NK-92 (cell line): ENCODE data around the gene TOM1L2.

Experiments
- DNase-seq: peaks from one replicate; lab custom pipeline; 2025; ENCODE audit not compliant: unreplicated experiment; lab: John Stamatoyannopoulos, UW

The TOM1L2 gene

DNA sequence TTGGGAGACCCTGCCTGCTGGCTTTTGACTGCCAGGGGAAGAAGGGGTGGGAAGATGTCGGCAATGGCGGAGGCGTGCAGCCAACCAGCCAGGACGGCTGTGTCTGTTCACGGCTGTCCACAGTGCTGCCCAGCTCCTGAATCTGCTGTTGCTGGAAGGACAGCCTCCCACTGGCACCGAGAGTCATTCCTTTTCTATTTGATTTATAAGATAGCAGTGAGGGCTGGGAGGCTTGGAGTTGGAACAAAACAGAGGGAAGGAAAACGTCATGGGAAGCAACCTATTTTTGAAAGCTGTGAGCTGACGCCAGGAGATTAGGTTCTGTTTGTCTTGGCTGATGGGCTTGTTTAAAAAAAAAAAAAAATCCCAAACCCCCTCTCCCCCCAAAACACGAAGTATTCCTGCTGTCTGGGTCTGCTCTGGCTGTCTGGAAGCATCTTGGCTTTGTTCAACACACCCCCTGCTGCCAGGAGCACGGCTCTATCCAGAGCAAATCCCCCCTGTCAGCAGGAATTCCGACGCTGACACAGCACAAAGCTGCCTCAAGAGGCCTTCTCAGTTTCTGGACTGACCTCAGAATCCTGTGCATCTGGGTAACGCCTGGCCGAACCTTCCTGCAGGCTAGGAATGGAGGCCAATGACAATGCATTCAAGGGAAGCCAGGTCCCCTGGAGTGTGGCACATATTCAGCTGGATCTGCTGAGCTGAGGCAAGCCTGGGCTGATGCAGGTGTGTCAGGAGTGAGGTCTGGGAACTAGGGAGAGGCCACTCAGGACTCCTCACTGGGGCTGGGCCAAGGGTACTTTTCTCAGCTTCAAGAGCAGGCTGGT lies 94.5 kb downstream of the TOM1L2 start:
- no peak for DNase-seq

DNA sequence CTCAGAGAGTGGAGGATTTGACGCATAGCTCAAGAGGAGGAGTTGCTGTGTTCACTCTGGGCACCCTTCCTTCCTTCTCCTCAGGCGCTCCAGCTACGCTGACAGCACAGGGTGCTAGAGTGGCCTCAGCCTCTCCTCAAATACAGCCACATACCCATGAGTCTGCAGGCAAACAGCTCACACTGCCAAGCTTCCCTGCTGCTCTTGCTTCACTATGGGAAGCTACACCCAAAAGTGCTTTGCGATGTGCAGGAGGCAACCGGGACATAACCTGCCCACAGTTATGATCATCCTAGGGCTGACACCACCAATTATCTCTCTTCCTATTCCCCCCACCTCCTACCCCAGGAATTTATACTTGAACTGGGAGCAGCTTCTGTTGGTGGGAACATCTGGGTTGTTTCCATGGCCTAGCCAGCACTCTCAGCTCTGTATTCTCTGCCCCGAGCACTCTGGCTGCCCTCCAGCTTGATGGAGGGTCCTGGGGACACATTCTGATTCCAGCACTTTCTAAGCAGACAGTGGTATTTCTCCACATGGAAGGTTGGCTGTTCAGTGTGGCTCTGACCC lies 95.2 kb downstream of the TOM1L2 start:
- no peak for DNase-seq

GRCh38 chr17:17874478-17874877 lies 97.7 kb downstream of the TOM1L2 start:
- DNase-seq, result no peak

- no peak for DNase-seq
Observed at GRCh38 chr17:17873450-17873991, 98.7 kb downstream of the TOM1L2 start.

DNA sequence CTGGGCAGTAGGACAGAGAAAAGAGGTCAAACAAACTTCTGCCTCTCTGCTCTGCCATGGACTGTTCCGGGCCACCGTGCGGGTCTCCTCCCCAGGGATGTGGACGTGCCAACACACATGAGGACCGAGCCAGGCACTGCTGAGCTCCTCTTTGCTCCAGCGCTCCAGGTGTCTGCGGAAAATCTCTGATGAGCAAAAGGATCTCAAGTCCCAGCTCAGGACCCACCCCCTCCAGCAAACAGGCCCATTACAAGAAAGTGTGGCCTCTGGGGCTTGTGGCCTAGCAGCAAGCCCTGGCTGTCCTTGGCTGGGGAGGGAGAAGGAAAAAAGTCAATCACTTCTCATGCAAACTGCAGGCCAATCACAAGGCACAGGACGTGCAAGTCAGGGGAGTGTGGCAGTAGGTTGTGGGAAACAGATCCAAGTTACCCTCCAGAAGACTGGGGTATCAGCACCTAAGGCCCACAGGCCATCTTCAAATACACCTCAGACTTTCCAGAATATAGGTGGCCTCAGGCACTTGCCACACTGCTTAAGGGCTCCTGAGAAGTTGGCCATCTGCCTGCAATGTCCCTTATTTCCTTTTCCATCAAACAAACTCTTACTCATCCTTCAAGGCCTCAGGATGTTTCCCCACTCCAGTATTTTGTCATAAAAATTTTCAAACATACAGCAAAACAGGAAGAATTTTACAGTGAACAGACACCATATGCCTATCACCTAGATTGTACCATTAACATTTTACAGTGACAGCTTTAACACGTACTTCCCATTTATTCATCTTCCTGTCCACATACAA lies 99.5 kb downstream of the TOM1L2 start:
- no peak for DNase-seq

GRCh38 chr17:17871913-17872312 lies 100.3 kb downstream of the TOM1L2 start:
- DNase-seq, result no peak

GRCh38 chr17:17870247-17870646 lies 102.0 kb downstream of the TOM1L2 start:
- no peak for DNase-seq

- no peak for DNase-seq
Observed at GRCh38 chr17:17868641-17869522, 103.3 kb downstream of the TOM1L2 start.

DNA sequence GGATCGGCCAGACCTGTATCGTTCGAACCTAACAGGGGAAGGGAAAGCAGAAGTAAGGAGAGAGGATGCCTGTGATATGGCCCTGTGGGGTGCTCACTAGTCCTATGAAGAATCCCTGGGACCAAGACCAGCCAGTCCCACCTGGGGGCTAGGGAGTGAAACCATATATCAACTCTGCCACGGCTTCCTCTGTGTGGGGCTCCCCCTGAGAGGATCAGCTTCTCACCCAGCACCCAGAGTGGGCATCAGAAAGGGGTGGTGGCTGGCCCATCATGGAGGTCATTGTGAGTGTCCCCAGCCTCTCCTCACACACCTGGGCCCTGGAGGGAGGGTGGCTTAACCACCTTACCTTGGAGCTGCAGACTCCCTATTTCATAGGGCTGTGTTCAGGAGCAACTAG lies 105.3 kb downstream of the TOM1L2 start:
- no peak for DNase-seq

DNA sequence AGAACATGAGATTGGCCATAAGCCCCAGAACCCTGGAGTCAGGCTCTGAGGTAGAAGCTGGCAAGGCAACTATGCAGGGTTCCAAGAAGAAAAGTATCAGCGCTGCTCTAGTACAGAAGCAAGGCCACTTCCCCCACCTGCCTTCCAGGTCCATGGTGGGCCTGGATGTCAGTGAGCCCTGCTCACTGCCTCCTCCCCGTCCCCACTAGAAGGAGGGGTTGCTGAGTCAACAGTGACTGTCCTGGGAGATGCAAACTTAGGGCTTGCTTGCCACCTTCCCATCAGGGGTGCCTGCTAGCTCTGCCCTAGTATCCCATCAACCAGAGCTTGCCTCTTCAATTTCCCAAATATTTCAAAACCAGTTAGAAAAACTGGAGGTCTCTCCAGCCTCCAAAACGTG lies 105.8 kb downstream of the TOM1L2 start:
- no peak for DNase-seq

- no peak for DNase-seq
Observed at GRCh38 chr17:17865035-17865434, 107.2 kb downstream of the TOM1L2 start.

DNA sequence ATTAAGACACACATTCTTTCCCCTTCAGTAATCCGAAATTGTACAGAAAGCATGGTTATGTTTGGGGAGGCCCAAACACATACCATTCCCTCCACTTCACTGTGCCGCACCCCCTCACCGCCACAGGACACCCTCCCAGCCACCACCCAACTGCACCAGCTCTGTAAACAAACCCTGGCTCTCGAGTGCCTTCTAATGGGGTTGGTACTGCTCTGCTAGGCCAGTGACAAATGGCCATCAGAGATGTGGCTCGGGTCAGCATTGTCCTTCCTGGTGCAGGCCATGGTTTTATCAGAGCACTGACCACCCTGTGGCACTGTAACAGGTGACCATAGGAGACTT lies 111.5 kb downstream of the TOM1L2 start:
- DNase-seq, result no peak

- no peak for DNase-seq
Observed at GRCh38 chr17:17859909-17860765, 112.1 kb downstream of the TOM1L2 start.

DNA sequence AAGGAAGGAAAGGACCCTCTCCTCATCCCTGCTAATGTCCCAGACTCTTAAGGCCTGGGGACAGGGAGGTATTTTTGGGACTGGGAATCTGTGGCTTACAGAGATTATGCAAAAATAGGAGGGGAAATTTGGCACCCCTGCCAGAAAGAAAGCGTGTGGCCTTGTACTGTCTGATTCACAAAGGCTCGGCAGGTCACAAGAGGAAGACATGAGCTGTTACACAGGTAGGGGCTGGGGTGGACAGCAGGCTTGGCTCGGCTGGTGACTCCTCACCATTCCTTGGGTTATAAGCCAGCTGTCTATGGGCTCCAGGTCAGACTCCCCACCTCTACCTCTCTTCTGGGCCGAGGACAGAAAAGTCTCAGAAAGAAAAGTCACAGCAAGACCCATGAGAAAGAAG lies 114.7 kb downstream of the TOM1L2 start:
- DNase-seq, result no peak

DNA sequence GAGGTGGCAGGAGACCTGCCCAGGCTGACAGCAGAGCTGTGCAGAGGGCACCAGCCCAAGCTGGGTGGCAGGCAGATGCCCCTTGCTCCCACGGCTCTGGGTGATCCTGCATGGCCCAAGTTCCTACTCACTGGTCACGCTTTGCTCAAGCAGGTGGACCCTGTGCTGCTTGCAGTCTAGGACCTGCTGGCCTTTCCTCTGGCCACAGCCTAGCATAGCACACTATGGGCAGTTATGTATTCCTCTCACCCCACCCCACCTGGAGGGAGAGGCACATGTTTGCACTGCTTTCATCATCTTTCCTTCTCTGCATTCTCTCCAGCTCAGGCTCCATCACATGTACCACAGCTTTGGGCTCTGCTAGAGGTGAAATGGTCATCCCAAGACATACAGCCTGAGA lies 115.8 kb downstream of the TOM1L2 start:
- DNase-seq, result no peak

DNA sequence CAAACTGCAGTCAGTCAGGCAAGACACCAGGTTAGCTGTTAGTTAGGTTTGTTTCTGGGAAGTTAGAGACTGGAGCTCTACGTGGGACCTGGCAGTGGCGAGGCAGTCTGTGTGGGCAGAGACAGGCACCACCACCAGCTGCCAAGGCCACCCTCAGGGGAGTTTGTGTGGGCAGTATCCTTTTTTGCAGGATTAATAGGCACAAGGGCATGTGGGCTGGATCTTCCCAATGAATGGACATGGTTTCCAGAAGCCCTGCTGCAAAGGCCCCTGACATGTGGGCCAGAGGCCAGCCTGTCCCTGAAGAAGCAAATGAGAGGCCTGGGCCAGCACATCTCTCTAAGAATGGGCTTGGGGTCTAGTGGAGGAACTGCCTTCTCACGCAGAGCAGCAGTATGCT lies 116.2 kb downstream of the TOM1L2 start:
- no peak for DNase-seq

DNA sequence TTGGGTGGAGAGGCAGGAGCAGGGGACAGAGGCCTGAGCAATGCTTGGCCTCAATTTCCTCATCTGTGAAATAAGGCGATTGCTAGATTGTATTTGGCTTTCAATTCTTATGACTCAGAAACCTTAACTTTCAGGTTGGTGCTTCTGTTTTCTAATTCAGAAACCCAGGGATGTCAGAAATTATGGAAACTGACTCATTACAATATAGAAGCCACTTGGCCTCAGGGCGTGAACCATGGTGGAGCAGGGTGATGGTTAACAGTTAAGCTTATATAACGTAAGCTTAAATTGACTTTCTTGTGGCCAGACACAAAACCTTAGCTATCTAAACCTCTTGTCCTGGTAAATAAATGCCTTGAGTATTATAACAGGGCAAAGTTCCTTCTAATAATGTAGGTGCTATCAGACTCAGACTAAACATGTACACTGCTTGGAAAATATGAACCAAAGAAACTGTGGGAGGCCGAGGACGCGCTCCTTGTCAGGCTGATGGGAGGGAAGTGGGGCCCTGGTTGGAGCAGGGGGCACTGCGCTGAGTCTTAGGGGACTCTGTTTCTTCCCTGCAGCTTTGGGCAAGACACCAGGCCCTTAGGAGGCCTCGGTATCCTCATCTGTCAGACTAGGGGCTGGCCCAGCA lies 118.3 kb downstream of the TOM1L2 start:
- DNase-seq, result no peak

- no peak for DNase-seq
Observed at GRCh38 chr17:17852930-17853329, 119.3 kb downstream of the TOM1L2 start.
